CD4-positive, alpha-beta T cell treated with Interleukin-6 at 100 ng/mL for 8 hours (primary cell): ENCODE results near the gene ANO6.

Source experiments
- DNase-seq: peaks from one replicate; pipeline ENCODE4 v3.0.0-alpha.2; 2020; ENCODE audit warnings: mixed read lengths, low spot score

ANO6 gene

GRCh38 chr12:45279931-45280830, 64.3 kb downstream of the ANO6 start:
- no peak for DNase-seq

GRCh38 chr12:45281994-45282393, 66.1 kb downstream of the ANO6 start:
- no peak for DNase-seq

- DNase-seq = no peak
These were observed 66.5 kb downstream of the ANO6 start for GRCh38 chr12:45282411-45282810.

GRCh38 chr12:45284096-45284901, 68.4 kb downstream of the ANO6 start:
- DNase-seq = no peak

GRCh38 chr12:45285717-45286116, 69.8 kb downstream of the ANO6 start:
- DNase-seq = no peak

- DNase-seq = no peak
These were observed 70.7 kb downstream of the ANO6 start for GRCh38 chr12:45286621-45287020.

GRCh38 chr12:45289245-45290215, 73.6 kb downstream of the ANO6 start:
- no peak for DNase-seq

- no peak for DNase-seq
These were observed 74.3 kb downstream of the ANO6 start for GRCh38 chr12:45290216-45290605.

- no peak for DNase-seq
These were observed 75.6 kb downstream of the ANO6 start for GRCh38 chr12:45291518-45291917.

GRCh38 chr12:45292486-45293195, 76.7 kb downstream of the ANO6 start:
- no peak for DNase-seq

GRCh38 chr12:45294906-45295305, 79.0 kb downstream of the ANO6 start:
- no peak for DNase-seq

- no peak for DNase-seq
These were observed 80.2 kb downstream of the ANO6 start for GRCh38 chr12:45296046-45296586.

GRCh38 chr12:45298047-45298446, 82.2 kb downstream of the ANO6 start:
- DNase-seq = no peak

GRCh38 chr12:45298721-45299692, 83.1 kb downstream of the ANO6 start:
- DNase-seq = no peak

- DNase-seq = no peak
These were observed 86.9 kb downstream of the ANO6 start for GRCh38 chr12:45302621-45303369.

GRCh38 chr12:45303945-45304344, 88.0 kb downstream of the ANO6 start:
- DNase-seq = no peak

GRCh38 chr12:45304514-45305178, 88.8 kb downstream of the ANO6 start:
- DNase-seq = no peak

GRCh38 chr12:45305907-45306306, 90.0 kb downstream of the ANO6 start:
- DNase-seq = no peak
